Measurements from ENCODE around the gene KIF2A. TPM values are rescaled to one million over a fixed set of nuclear protein-coding genes. Genes with fewer than 3 reads are reported as not detected.

Gene KIF2A
- total RNA-seq, 2 donors from 2014 or later: 10.3 to 16.3 TPM

GRCh38 chr5:62265648-62266112 is 40.3 kb upstream of the KIF2A start:
- H3K4me3 ChIP-seq: no peak overlapping the region
- no peaks in the 10 kb centered on the region for H3K36me3 ChIP-seq
- no peak for DNase-seq (ENCODE audit: low spot score)
- no peaks in the 10 kb centered on the region for H3K4me1 ChIP-seq
- H3K9me3 ChIP-seq: no peaks in the 10 kb centered on the region
- TF ChIP-seq CTCF (IDR thresholded peaks at IDR 0.05): no peak
- H3K27ac ChIP-seq: no peak overlapping the region
- H3K27me3 ChIP-seq: no peaks in the 10 kb centered on the region

GRCh38 chr5:62266573-62266972 is 39.4 kb upstream of the KIF2A start:
- Histone ChIP-seq H3K27me3 (no peaks in the 10 kb centered on the region), H3K9me3 (no peaks in the 10 kb centered on the region), H3K4me1 (no peaks in the 10 kb centered on the region), H3K4me3 (no peak overlapping the region), H3K36me3 (no peaks in the 10 kb centered on the region), H3K27ac (no peak overlapping the region)
- no peak for TF ChIP-seq CTCF (IDR thresholded peaks at IDR 0.05)
- DNase-seq (ENCODE audit: low spot score): no peak

GRCh38 chr5:62268234-62268633 is 37.8 kb upstream of the KIF2A start:
- Histone ChIP-seq H3K4me3 (no peak overlapping the region), H3K4me1 (no peaks in the 10 kb centered on the region), H3K9me3 (no peaks in the 10 kb centered on the region), H3K36me3 (no peaks in the 10 kb centered on the region), H3K27ac (no peak overlapping the region), H3K27me3 (no peaks in the 10 kb centered on the region)
- no peak for DNase-seq (ENCODE audit: low spot score)
- no peak for TF ChIP-seq CTCF (IDR thresholded peaks at IDR 0.05)

- H3K9me3 ChIP-seq: no peaks in the 10 kb centered on the region
- TF ChIP-seq CTCF (IDR thresholded peaks at IDR 0.05): no peak
- no peaks in the 10 kb centered on the region for H3K4me1 ChIP-seq
- no peaks in the 10 kb centered on the region for H3K27me3 ChIP-seq
- DNase-seq (ENCODE audit: low spot score): no peak
- H3K27ac ChIP-seq: no peak overlapping the region
- no peaks in the 10 kb centered on the region for H3K36me3 ChIP-seq
- no peak overlapping the region for H3K4me3 ChIP-seq
Observed at GRCh38 chr5:62268792-62269191, 37.2 kb upstream of the KIF2A start.

GRCh38 chr5:62271370-62271769 is 34.6 kb upstream of the KIF2A start:
- H3K27ac ChIP-seq: no peak overlapping the region
- H3K9me3 ChIP-seq: no peaks in the 10 kb centered on the region
- H3K36me3 ChIP-seq: no peaks in the 10 kb centered on the region
- no peak for TF ChIP-seq CTCF (IDR thresholded peaks at IDR 0.05)
- H3K4me3 ChIP-seq: no peak overlapping the region
- H3K27me3 ChIP-seq: no peaks in the 10 kb centered on the region
- no peaks in the 10 kb centered on the region for H3K4me1 ChIP-seq
- DNase-seq (ENCODE audit: low spot score): no peak

- DNase-seq (ENCODE audit: low spot score): no peak
- Histone ChIP-seq H3K4me3 (no peak overlapping the region), H3K27me3 (no peaks in the 10 kb centered on the region), H3K4me1 (no peaks in the 10 kb centered on the region), H3K9me3 (no peaks in the 10 kb centered on the region), H3K27ac (no peak overlapping the region), H3K36me3 (no peaks in the 10 kb centered on the region)
- no peak for TF ChIP-seq CTCF (IDR thresholded peaks at IDR 0.05)
Observed at GRCh38 chr5:62271870-62272269, 34.1 kb upstream of the KIF2A start.

Data from right atrium auricular region (tissue), 2 donors.